Astrocyte (in vitro differentiated cells and primary cell): ENCODE data around the gene CEP20.

Experiments
- CTCF ChIP-seq: IDR thresholded peaks from 2 replicates; pipeline ENCODE4 v1.5.1; 2011; ENCODE audit warnings: low read depth, mild to moderate bottlenecking, inconsistent platforms, low read length, moderate library complexity; ENCODE audit not compliant: insufficient read depth
- EZH2 ChIP-seq: IDR thresholded peaks from 2 replicates; pipeline ENCODE4 v1.6.1; 2012; ENCODE audit warnings: mild to moderate bottlenecking, low read length, inconsistent platforms; ENCODE audit not compliant: insufficient read depth

- TF ChIP-seq CTCF: no peak
- TF ChIP-seq EZH2: no peak
Observed at GRCh38 chr16:15898654-15899053, 10.3 kb upstream of the CEP20 start.
